Sciatic nerve (tissue), 2 donors: Measurements from ENCODE around the gene CNTN5. TPM values are rescaled to one million over a fixed set of nuclear protein-coding genes. Genes with fewer than 3 reads are reported as not detected.
"Not testable (repeated sequence)": the region's sequence is repeated elsewhere in the genome, so short reads cannot be mapped to it uniquely, and the experiment has no call there.

Experiments used
- ATAC-seq: fragments of 200-7000 bp; cut with Tn5 transposase; one replicate; pipeline ENCODE4 v1.9.1; 2020; ENCODE audit warnings: mild to moderate bottlenecking, moderate library complexity
- DNase-seq: peaks from one replicate; pipeline ENCODE4 v3.0.0-alpha.2; 2020; ENCODE audit warnings: low spot score
- intact Hi-C: fragments of 100-400 bp; cut with DNase I; formaldehyde crosslinking; loops from one replicate; pipeline ENCODE4 v1.14.2; 2022
- total RNA-seq: library from RNA; stranded (reverse); fragmentation: NEBNext Ultra II Directional; extraction: Animal tissue kit (Norgen Biotek cat#: 25700); gene quantifications from one replicate; pipeline ENCODE4 v1.2.1, GENCODE V29; 2021
- donor health status: DM: no; HTN: no; CAD: no.
- donor health status: DM: no; HTN: no; CAD: no.

CNTN5 gene
- total RNA-seq = not detected

GRCh38 chr11:99020352-99021225 lies at the start of gene CNTN5:
Gene CNTN5, plus strand, starts transcription at chr11:99020949.
- DNase-seq (no peak), ATAC-seq (peak; percentile 66)
- intact Hi-C loops = no loop called here

- DNase-seq (no peak), ATAC-seq (no peak)
- intact Hi-C loops = no loop called here
Observed at GRCh38 chr11:98979205-98979604, 41.5 kb upstream of the CNTN5 start.

GRCh38 chr11:99015634-99016454 lies 4.9 kb upstream of the CNTN5 start:
- ATAC-seq (no peak), DNase-seq (no peak)
- intact Hi-C loops = no loop called here

- ATAC-seq = no peak
- DNase-seq = no peak
- intact Hi-C loops = no loop called here
Observed at GRCh38 chr11:99019696-99020095, 1.1 kb upstream of the CNTN5 start.

GRCh38 chr11:99037057-99037456 lies 16.3 kb downstream of the CNTN5 start:
- DNase-seq = no peak
- no peak for ATAC-seq
- intact Hi-C loops = no loop called here

- ATAC-seq = no peak
- DNase-seq = no peak
- intact Hi-C loops = no loop called here
Observed at GRCh38 chr11:99063331-99063730, 42.6 kb downstream of the CNTN5 start.

GRCh38 chr11:99065121-99065520 lies 44.4 kb downstream of the CNTN5 start:
- DNase-seq (no peak), ATAC-seq (no peak)
- intact Hi-C loops = no loop called here

GRCh38 chr11:99066618-99067317 lies 46.0 kb downstream of the CNTN5 start:
- DNase-seq = no peak
- ATAC-seq = no peak
- intact Hi-C loops = no loop called here

- intact Hi-C loops = no loop called here
- DNase-seq (no peak), ATAC-seq (no peak)
Observed at GRCh38 chr11:99068832-99069231, 48.1 kb downstream of the CNTN5 start.

- intact Hi-C loops = no loop called here
- ATAC-seq = peak; percentile 57
Observed at GRCh38 chr11:99069856-99070444, 49.2 kb downstream of the CNTN5 start.

GRCh38 chr11:99079576-99079975 lies 58.8 kb downstream of the CNTN5 start:
- intact Hi-C loops = no loop called here
- ATAC-seq (no peak), DNase-seq (no peak)

More at GRCh38 chr11:99069856-99070444, 49.2 kb downstream of the CNTN5 start:
- DNase-seq = no peak

- intact Hi-C loops = no loop called here
- DNase-seq (no peak), ATAC-seq (no peak)
Observed at GRCh38 chr11:99080154-99080553, 59.4 kb downstream of the CNTN5 start.

- ATAC-seq (no peak), DNase-seq (no peak)
- intact Hi-C loops = no loop called here
Observed at GRCh38 chr11:99098258-99098657, 77.5 kb downstream of the CNTN5 start.

GRCh38 chr11:99098751-99099150 lies 78.0 kb downstream of the CNTN5 start:
- intact Hi-C loops = no loop called here
- DNase-seq (no peak), ATAC-seq (no peak)

GRCh38 chr11:99117603-99118002 lies 96.9 kb downstream of the CNTN5 start:
- ATAC-seq (no peak), DNase-seq (no peak)

GRCh38 chr11:99133862-99134261 lies 113.1 kb downstream of the CNTN5 start:
- intact Hi-C loops, DNase-seq, ATAC-seq: not testable (repeated sequence)

More at GRCh38 chr11:99117603-99118002, 96.9 kb downstream of the CNTN5 start:
- intact Hi-C loops = no loop called here

GRCh38 chr11:99135508-99135907 lies 114.8 kb downstream of the CNTN5 start:
- intact Hi-C loops = no loop called here
- ATAC-seq = no peak
- no peak for DNase-seq

GRCh38 chr11:99142237-99142636 lies 121.5 kb downstream of the CNTN5 start:
- no peak for ATAC-seq
- DNase-seq = no peak
- intact Hi-C loops = no loop called here

- DNase-seq = no peak
- no peak for ATAC-seq
- intact Hi-C loops = no loop called here
Observed at GRCh38 chr11:99148352-99148751, 127.6 kb downstream of the CNTN5 start.
